Measurements from ENCODE around the gene PPFIA1.

- TF ChIP-seq CTCF (IDR thresholded peaks at IDR 0.05), result no peak
- TF ChIP-seq POLR2A (IDR thresholded peaks at IDR 0.05), result no peak
Observed at GRCh38 chr11:70304208-70304603, 33.7 kb downstream of the PPFIA1 start.

Measured in testis (tissue), 2 donors.